GM15510 (cell line): ENCODE data around the gene PAAF1.

Source experiments
- POLR2A ChIP-seq: IDR thresholded peaks from 3 replicates; pipeline ENCODE4 v1.6.1; 2011; ENCODE audit warnings: borderline replicate concordance; ENCODE audit not compliant: insufficient read length; ENCODE audit errors: extremely low read depth

The PAAF1 gene, protein sequence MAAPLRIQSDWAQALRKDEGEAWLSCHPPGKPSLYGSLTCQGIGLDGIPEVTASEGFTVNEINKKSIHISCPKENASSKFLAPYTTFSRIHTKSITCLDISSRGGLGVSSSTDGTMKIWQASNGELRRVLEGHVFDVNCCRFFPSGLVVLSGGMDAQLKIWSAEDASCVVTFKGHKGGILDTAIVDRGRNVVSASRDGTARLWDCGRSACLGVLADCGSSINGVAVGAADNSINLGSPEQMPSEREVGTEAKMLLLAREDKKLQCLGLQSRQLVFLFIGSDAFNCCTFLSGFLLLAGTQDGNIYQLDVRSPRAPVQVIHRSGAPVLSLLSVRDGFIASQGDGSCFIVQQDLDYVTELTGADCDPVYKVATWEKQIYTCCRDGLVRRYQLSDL

DNA sequence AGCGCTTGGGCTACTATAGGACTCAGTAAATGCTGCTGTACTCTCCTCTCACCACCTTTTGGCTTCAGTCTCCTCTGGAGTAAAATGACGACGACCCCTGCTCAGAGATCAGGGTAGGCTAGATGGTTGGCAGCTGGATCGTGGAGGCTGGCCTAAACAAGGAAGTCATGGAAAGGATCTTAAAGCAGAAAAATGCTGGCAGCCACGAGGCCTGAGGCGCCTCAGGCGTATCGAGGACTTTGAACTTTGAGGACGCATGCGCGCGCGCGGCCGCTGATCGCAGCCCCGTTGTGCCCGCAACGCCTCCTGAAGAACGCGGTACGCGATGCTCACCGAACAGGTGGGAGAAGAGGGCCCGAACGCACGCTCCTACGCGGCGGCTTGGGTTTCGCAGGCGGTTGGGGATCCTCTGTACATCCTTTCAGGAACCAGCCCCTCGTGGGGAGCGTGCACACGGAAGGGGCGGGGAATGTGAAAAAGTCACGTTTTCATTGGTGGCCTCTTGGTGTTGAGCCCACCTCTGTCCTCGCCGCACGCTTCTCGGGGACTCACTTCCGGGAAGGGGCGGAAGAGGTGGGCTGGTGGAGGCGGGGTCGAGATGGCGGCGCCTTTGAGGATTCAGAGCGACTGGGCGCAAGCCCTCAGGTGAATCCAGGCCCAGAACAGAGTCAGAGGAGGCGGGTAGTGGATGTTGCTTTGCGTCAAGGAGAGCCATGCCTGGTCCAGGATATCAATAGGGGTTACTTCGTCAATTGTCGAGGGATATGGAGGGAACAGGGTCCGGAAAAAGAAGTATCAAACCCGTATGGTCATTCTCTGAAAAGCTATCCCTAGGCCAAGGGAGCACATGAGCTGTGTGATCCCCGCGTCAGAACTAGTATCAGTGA, at the start of gene PAAF1, which contains the start of gene COA4:
PAAF1 (plus strand) TSS at position 576 of the 887 bp plus-strand sequence; CDS start at position 599, 23 bp downstream.
COA4 (minus strand) TSS at position 423 of the 887 bp plus-strand sequence. CDS start 3,468 bp downstream, outside the sequence.
- TF ChIP-seq POLR2A, result peak; percentile 91

DNA sequence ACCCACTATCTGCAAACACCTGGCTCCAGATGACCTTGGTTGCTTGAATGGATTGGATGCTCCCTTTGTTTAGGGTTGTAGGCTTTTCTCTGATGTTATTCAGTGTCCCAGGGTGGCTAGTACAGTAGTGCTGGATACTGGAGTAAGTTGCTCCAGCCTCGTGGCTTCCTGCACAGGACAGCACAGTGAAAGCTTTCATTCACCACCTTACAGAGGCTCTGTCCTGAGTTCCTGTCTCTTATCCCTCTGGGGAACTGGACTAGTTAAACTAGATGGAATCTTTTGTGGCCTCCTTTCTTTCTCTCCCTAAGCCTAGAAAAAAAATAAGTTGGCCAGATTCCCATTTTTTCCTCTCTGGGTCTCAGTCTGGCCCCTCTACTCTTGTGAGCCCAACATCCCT, 46.5 kb upstream of the PAAF1 start:
- TF ChIP-seq POLR2A, result no peak

DNA sequence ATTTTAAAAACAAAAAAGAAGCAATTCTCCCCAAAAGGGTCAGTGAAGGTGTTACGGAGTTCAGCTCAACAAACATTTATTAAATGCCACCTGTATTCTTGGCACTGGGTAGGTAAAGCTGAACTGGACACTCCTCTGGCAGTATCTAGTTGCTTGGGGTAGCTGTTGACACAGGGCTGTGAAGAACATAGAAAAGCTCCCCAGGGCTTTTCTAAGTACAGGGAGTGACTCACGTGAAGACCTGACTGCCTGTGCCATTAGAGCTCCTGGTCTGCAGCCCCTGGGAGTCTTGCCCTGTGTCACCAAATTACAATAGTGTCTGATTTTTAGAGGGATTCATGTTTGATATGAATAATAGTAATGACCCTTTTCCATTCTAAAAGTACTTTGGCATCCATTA, 43.7 kb upstream of the PAAF1 start:
- TF ChIP-seq POLR2A, result no peak

DNA sequence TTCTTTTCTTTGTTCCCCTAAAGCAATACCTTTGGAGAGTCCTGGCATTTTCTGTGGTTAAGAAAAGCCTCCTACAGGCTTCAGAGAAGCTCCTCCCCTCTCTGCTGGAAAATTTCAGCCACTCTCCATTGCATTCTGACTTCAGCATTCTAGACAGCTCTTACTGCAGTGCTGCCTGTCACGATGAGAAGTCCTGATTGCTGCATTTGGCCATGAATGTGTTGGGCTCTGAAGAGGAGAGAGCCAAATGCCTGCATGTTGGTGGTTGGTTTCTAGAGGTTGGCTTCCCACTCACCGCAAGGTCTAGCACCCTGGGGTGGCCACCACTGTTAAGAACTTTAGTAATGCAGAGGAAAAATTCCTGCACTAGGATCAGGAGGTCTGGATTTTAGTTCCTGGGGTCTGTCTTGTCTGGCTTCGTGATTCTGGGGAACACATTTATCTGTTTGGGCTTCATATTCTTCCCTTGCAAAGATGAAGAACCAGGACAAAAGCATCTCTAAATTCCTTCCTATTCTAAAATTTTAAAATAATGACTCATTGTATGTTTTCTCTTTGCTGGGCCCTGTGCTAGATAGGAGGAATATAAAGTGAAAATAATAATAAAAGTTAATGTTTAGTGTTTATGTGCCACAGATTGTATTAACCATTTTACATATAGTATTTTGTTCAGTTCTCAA, 38.2 kb upstream of the PAAF1 start:
- TF ChIP-seq POLR2A, result no peak

DNA sequence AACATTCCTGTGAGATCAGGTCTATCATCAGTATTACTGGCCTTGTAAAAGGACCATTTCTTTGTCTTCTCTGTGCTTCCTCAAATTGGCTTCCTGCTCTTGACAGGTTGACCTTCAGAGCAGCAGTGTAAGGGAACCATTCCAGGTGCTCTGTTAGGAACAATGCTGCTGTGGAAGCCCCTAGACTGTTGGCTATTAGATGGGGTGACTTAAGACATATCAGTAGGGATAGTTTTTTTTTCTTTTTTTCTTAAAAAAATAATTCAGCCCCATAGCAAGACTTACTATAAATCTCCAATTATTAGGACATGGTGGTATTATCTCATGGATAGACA, 37.7 kb upstream of the PAAF1 start:
- no peak for TF ChIP-seq POLR2A

DNA sequence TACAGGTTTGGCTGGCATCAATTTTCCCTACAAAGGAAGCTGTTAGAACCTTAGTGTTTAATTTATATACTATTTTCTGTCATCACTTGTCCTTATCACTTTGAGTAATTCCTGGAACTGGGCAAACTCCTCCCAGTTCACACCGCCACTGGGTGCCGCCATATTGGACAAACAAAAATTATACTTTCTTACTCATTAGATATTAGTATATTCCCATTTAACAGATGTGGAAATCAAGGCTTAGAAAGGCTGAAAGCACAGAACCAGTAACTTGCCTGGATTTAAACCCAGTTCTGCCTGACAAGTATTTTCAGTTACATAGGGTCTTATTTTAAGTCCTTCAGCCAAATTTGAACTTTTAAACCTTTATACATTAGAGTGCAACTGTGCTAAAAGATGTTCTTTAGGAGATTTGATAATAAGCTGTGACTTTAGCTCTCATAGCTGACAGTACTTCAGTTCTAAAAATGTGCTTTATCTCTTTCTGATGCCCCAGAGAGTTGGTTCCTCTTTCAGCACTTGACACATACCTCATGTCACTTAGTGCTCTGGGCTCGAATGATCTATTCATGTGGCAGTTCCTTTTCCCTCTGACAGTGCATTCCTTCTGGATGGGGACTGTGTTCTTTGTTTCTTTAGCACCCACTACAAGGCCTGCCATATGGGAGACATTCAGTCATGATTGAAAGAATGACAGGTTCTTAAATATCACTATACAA, 25.6 kb upstream of the PAAF1 start:
- no peak for TF ChIP-seq POLR2A

DNA sequence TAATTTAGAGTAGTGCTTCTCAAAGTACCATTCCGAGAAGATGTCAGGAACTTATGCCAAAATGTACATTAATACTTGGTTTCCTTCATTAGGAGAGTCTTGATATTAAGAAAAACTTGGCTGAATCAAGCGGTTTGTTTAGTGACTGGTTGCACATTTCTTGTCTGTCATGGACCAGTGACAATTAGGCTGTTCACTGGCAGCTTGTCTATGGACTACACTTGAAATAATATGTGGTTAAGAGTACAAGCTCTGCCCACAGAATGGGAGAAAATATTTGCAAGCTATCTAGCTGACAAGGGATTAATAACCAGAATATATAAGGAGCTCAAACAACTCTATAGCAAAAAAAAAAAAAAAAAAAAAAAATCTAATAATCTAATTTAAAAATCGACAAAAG, 24.8 kb upstream of the PAAF1 start:
- TF ChIP-seq POLR2A, result no peak

DNA sequence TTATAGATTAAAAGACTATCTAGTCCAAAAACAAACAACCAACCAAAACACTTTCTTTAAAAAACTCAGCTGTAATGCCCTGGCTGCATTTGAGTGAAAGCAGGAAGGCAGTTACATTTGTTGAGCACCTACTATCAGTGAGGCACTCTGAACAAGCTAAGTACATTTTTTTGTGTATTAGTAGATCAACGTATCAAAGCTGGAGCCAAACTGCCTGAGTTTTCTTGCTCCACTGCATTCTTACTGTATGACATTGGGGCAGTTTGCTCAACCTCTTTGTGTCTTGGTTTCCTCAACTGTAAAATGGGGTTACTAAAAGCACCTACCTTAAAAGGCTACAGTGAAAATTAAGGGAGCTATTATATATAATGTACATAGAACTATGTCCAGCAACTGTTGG, 22.1 kb upstream of the PAAF1 start:
- no peak for TF ChIP-seq POLR2A

DNA sequence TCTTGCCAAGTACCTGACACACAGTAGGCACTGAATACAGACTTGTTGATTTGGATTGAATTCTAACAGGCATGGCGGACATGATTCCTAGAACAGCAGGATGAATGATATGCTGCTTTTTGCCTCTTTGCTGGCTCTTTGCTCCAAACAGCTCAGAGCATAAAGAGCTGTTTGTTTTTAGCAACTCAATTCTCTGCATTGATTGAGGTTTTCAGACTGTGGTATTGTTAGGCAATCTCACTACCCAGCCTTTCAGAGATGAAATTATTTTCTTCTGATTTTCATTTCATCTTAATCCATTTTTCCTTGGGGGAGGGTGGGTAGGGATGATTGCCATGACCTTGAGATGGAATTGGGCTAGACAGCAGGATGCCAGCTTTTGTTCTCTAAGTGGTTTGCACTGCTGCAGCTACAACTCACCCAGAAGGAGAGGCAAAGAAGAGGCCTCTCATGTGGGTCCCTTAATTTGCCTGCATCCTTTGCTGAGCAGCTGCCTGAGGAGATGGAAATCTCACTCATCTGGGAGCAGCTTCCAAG, 20.7 kb upstream of the PAAF1 start:
- TF ChIP-seq POLR2A, result no peak

DNA sequence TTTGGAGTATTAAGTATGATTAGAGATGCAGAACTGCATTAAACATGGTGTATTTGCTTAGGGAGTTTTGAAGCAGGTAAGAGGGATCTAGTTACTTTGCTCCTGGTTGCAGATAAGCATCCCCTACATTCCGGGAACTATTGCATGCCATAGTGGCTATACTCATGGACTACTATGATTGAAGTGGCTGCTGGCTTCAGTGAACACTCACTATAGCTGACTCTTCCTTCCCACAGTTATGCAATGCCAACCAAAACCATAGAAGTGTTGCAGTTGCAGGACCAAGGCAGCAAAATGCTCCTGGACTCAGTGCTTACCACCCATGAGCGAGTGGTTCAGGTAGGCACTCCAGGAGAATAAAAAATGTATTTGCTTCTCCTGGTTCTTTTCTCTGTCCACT, 17.1 kb upstream of the PAAF1 start:
- no peak for TF ChIP-seq POLR2A

DNA sequence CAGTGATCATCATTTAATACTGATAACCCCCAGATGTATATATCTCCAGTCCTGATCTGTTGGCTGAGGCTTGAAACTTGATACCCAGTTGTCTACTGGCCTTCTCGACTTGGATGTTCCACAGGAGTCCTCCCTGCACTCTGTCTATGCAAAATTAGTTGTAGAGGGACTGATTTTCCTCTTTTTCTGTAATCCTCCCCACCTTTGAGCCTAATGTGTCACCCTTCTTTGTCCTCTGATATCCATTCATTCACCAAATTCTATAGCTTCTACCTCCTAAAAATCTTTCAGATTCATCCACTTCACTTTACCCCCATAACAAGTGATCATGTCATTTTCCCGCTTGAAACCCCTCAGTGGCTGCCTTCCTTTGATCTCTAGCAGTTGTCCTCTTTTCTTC, 16.6 kb upstream of the PAAF1 start:
- no peak for TF ChIP-seq POLR2A

DNA sequence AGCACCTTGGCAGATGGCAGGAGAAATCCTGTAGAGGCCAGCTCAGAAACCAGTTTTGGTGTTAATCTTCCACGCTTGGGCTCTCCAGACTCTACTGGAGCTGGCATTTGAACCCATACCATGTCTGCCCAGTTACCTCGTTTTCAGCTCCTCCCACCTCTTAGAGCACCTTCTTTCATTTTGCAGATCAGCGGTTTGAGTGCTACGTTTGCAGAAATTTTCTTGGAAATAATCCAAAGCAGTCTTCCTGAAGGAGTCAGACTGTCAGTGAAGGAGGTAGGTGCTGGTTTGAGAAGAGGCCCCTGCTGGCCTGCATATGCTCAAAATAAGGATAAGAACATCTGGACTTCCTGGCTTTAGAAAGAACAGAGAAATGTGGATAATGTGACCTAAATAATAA, 13.8 kb upstream of the PAAF1 start:
- no peak for TF ChIP-seq POLR2A

DNA sequence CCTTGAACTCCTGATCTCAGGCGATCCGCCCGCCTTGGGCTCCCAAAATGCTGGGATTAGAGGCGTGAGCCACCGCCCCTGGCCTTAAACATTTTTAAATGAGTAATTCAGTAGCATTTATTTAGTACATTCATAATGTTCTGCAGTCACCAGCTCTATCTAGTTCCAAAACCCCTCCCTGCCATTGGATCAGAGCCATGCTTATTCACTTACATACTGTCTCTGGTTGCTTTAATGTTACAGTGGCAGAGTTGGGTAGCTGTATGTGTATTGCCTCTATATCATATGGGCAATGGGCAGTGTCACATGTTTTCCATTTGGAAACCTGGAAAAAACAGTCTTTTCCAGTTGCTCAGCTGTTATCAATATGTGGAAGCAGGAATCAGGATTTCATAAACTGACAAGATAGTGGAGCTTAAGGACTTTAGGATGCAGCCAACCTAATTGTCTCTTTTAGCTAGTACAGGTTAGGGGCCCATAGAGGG, 10.7 kb upstream of the PAAF1 start:
- no peak for TF ChIP-seq POLR2A

DNA sequence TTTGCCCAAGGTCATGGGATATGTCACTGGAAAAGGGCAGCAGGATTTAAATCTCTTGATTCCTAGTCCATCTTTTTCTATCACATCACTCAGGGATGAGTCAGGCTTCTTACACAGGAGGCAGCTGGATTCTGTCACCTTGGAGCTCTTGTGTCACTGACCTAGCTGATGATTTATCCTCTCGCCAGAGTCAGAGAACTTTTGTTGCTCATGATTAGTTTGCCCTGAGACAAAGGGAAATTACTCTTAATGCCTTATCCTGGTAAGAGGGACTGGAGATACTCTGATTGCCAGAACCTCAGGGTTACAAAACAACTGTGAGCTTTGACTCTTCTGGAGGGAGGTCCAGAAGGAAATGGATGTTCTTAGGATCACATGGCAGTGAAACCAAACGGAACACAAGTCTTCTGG, 10.2 kb upstream of the PAAF1 start:
- no peak for TF ChIP-seq POLR2A
